Fibroblast of pulmonary artery (primary cell): ENCODE measurements around the gene TTLL8.

ENCODE experiments used
- DNase-seq: peaks from one replicate; pipeline ENCODE4 v3.0.0-alpha.2; 2010; ENCODE audit warnings: low read depth
- H3K4me3 ChIP-seq: replicated peaks from 2 replicates; pipeline ENCODE4 v1.5.1; 2011; ENCODE audit warnings: low read depth, mild to moderate bottlenecking, control low read depth, low read length, moderate library complexity
- TF ChIP-seq, protein P1 (sequence below): IDR thresholded peaks from 2 replicates; pipeline ENCODE4 v1.5.1; 2011; ENCODE audit warnings: mild to moderate bottlenecking, control low read depth, low read length, inconsistent platforms; ENCODE audit errors: missing control alignments

Gene TTLL8

DNA sequence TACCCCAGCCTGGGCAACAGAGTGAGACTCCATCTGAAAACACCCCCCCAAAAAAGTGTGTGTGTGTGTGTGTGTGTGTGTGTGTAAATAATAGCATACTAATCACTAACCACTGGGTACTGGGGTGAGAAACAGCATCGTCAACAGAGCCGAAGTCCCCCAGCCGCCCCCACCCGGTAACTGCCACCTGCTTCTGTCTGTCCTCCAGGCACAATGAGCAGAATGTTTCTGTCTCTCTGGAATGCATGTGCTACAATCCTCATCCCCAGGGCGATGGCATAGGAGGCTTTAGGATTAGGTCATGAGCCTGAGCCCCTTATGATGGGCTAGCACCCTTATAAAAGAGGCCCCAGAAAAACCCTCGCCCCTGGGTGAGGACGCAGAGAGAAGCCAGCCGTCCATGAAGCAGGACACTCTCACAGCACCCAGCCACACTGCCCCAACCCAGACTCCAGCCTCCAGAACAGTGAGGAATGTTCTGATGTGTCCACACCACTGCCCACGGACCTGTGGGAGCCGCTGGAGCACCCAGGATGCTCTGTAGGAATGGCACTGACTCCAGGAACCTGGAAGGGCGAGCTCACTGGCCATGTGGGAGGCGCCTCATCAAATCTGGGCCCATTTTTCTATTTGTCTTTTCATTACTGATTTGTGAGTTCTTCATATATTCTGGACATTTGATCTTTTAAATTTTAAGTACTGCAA lies 9.9 kb downstream of the TTLL8 start:
- TF ChIP-seq, protein P1, sequence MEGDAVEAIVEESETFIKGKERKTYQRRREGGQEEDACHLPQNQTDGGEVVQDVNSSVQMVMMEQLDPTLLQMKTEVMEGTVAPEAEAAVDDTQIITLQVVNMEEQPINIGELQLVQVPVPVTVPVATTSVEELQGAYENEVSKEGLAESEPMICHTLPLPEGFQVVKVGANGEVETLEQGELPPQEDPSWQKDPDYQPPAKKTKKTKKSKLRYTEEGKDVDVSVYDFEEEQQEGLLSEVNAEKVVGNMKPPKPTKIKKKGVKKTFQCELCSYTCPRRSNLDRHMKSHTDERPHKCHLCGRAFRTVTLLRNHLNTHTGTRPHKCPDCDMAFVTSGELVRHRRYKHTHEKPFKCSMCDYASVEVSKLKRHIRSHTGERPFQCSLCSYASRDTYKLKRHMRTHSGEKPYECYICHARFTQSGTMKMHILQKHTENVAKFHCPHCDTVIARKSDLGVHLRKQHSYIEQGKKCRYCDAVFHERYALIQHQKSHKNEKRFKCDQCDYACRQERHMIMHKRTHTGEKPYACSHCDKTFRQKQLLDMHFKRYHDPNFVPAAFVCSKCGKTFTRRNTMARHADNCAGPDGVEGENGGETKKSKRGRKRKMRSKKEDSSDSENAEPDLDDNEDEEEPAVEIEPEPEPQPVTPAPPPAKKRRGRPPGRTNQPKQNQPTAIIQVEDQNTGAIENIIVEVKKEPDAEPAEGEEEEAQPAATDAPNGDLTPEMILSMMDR, result no peak
- DNase-seq, result no peak
- H3K4me3 ChIP-seq, result no peak overlapping the region

DNA sequence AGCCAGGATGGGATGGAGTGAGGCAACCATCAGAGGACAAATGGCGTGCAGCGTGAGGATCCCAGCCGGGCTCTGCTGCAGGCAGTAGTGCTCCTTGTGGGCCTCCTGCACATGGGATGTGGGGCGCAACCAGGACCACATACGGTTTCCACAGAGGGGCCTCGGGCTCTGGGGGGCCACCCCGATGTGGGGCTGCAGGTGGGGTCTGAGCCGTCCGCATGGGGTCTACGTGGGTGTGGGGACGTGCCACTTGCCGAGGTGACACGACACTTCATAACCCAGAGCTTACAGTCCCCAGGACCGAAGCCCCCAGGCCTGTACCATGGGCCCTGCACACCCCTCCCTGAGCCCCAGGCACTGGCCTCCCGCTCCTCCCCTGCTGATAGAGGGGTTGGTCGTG lies 10.8 kb downstream of the TTLL8 start:
- no peak overlapping the region for H3K4me3 ChIP-seq
- TF ChIP-seq, protein P1, result no peak
- DNase-seq, result no peak

DNA sequence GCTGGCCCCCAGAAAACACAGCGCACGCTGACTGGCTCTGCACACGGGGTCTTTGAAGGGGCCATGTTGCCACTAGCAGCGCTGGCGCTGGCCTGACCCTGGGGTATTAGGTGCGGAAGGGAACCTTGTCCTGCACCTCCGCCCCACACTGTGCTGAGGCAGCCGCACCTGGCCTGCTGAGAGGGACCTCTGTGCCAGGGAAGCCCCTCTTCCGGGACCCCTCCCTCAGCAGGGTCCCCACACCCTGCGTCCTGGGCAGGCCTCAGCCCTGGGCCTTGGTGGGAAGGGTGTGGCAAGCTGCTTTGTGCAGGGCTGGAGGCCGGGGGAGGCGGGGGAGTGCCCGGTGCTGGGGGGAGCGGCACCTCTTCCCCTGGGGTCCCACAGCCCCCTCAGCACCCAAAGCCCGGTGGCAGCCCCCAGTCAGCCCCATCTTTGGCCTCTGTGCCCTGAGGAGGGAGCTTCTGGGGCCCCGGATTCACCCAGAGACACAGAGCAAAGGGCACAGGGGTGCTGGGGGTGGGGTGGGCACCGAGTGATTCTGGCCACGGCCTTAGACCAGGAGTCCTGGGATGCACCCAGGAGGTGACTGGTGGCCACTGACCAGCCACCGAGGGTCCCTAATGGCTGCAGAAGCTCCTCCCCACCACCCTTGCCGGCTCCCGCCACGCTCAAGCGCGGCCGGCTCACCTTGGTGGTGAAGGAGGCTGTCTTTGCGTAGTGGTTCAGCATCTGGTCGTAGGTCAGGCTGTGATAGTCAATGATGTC lies 11.4 kb downstream of the TTLL8 start:
- DNase-seq, result no peak
- no peak overlapping the region for H3K4me3 ChIP-seq
- TF ChIP-seq, protein P1, result no peak

DNA sequence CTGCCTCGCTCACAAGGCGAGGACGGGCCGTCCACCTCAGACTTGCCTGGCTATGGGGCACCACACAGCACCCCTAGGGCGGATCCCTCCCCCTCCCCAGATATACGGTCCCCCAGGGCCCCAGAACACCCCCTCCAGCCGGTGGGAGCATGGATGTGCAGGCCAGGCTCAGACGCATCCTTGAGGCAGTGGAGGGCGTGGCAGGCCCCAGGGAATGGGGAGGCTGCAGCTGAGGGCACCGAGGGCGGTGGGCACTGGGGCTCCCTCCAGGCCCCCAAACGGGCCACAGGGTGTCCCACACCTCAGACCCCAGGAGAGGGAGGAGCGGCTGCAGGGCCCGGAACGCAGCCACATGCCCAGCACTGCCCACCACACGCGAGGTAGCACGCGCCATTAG lies 12.1 kb downstream of the TTLL8 start:
- no peak for DNase-seq
- TF ChIP-seq, protein P1, result no peak
- no peak overlapping the region for H3K4me3 ChIP-seq

DNA sequence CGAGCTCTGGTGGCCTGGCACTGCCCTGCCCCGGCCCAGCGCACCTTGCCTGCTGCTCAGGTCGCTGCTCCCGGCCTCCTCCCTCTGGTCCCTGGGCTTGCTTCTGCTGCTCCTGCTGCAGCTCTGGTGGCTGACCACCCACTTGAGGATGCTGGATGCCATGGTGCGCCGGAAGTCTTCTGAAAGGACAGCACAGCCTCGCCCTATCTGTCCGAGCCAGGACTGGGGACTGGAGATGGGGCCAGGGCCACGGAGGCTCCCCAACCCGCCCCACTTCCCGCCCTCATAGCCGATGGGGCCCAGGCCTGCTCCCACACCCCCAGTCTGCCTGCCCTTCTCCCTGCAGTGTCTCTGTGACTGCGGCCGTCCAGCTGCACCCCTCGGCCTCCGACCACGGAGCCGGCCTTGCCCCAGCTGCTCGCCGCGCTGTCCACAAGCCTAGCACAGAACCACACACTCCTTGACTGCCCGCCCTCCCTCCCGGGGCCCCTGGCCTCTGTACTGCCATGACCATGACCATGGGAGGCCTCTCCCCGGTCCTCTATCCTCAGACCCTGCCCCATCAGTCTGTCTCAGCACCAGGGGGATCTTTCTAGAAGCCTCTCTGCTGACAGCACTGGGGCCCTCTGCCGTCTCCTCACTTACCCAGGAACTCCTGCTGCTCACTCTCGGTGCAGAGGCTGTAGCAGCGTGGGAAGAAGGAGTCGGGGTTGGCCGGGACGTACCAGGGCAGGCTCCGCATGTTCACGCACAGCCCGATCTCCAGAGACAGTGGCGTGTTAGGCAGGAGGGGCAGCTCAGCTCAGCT lies 12.7 kb downstream of the TTLL8 start:
- TF ChIP-seq, protein P1, result no peak
- no peak overlapping the region for H3K4me3 ChIP-seq
- DNase-seq, result no peak

DNA sequence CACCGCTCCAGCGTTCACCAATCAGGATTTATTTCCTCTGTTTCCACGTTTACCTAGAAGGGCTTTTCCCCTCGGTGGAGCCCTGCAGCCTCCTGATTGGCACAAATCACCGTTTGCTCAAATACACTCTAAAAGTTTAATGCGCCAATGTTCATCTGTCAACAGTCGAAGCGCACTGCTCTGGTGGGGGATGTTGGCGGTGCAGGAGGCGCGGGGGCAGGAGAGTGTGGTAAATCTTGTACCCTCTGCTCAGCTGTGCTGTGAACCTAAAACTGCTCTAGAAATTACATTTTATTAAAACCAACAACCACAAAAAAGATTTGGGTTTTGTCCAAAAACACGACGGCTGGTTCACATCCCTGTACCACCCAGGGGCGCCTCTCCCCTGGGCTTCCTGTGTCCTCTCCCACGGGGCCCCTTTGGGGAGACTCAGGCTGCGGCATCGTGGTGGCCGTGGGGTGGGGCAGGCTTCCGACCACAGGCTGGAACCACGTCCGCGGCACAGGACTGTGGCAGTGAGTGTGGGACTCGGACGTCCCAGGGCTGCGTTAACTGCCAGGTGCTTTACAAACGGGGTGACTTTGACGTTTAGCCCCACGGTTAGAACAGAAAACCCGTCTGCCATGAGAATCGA lies 13.5 kb downstream of the TTLL8 start:
- DNase-seq, result no peak

More for the DNA sequence above, 13.5 kb downstream of the TTLL8 start:
- no peak overlapping the region for H3K4me3 ChIP-seq
- TF ChIP-seq, protein P1, result no peak
